ENCODE data around the gene OTOA. TPM values are rescaled to one million over a fixed set of nuclear protein-coding genes. Genes with fewer than 3 reads are reported as not detected.

OTOA gene
- total RNA-seq, 4 donors from 2014 or later, result 0.32 TPM; not detected in 3

DNA sequence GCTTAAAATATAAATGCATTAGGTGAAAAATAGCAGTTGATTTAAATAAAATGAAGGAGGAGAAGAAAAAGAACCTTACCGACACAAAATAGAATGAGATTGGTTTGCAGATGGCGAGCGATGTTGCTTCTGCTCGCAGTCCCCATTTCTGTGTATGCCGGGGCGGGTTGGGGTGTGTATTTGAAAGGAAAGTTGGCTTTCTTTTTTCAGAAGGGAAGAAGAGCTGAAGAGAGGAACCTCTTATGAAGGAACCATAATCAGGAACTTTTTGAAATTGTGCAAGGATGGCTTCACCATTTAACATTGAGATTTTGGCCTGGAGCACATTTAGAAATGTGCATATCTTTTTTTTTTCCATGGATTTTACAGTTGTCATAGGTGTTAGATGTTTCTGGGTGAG lies 11.3 kb upstream of the OTOA start, which contains the start of gene IGSF6:
TSS of gene IGSF6 (minus strand) at position 156 of the 400 bp plus-strand sequence. CDS start at position 146, 10 bp downstream.
- no peak for DNase-seq
- Histone ChIP-seq H3K36me3 (peaks cover 0 to 5% (median 0%) of the 10 kb centered on the region in 4 donors), H3K27ac (peak within 1 kb of the TSS in 1 of 4 donors; percentile 24), H3K9me3 (no peaks in the 10 kb centered on the region), H3K27me3 (no peaks in the 10 kb centered on the region), H3K4me3 (peak within 1 kb of the TSS in 1 of 4 donors; percentile 5), H3K4me1 (peaks cover 0 to 7% (median 5%) of the 10 kb centered on the region in 4 donors)
- 92 to 96% methylated on average over 6 of the region's 6 CpGs for WGBS, 2 donors (ENCODE audit: low coverage in 1 of 2)
- TF ChIP-seq POLR2AphosphoS5 (IDR thresholded peaks at IDR 0.05), result peak in 1 of 3 donors; percentile 5
- TF ChIP-seq POLR2A (IDR thresholded peaks at IDR 0.05), result peak; percentile 34
- no peak for TF ChIP-seq EP300 (IDR thresholded peaks at IDR 0.05; ENCODE audit: low read depth)
- no peak for TF ChIP-seq CTCF (IDR thresholded peaks at IDR 0.05)
- in situ Hi-C loops (cut with MboI; ENCODE audit: low pct_ligation_motif_present in 1 of 4, low pct_unique_long_range_greater_than_20kb in 1 of 4, low sequenced_read_pairs in 3 of 4) (no loop called here), intact Hi-C loops (cut with DNase I; ENCODE audit: low total_unique reads) (no loop called here)

- no peak for DNase-seq
- Histone ChIP-seq H3K27ac (no peak overlapping the region), H3K36me3 (peaks cover 0 to 5% (median 0%) of the 10 kb centered on the region in 4 donors), H3K4me1 (peaks cover 0 to 9% (median 5%) of the 10 kb centered on the region in 4 donors), H3K27me3 (no peaks in the 10 kb centered on the region), H3K4me3 (no peak overlapping the region), H3K9me3 (no peaks in the 10 kb centered on the region)
- WGBS, 2 donors (ENCODE audit: low coverage in 1 of 2), result 91 to 100% methylated on average over 1 to 5 of the region's 5 CpGs
- TF ChIP-seq POLR2AphosphoS5 (IDR thresholded peaks at IDR 0.05) (no peak), POLR2A (IDR thresholded peaks at IDR 0.05) (no peak)
- intact Hi-C loops (cut with DNase I; ENCODE audit: low total_unique reads) (no loop called here), in situ Hi-C loops (cut with MboI; ENCODE audit: low pct_ligation_motif_present in 1 of 4, low pct_unique_long_range_greater_than_20kb in 1 of 4, low sequenced_read_pairs in 3 of 4) (no loop called here)
Measured at GRCh38 chr16:21653571-21653970, 10.2 kb upstream of the OTOA start.

GRCh38 chr16:21654466-21654865 lies 9.3 kb upstream of the OTOA start:
- H3K4me3 ChIP-seq, result no peak overlapping the region
- DNase-seq, result no peak

DNA sequence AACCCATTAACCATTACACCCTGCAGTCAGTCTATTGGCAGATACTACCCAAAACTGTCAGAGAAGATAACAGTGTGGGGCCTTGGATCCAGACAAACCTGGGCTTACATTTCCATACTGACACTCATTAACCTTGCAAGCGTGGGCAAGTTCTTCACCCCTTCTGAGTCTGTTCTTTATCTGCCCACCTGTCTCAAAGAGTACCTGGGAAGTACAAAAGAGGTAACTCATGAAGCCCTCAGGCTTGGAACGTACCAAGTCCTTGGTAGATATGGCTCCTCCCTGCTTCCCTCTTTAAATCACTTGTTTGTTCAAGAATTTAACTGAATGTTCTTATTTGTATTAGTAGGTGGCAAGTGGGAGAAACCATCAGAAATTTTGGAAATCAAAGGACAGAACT lies 8.9 kb upstream of the OTOA start:
- in situ Hi-C loops (cut with MboI; ENCODE audit: low pct_ligation_motif_present in 1 of 4, low pct_unique_long_range_greater_than_20kb in 1 of 4, low sequenced_read_pairs in 3 of 4), result loop anchor here in 1 of 4 donors (5.0 kb wide), 1 partner anchor 47 kb away; no protein-coding TSS in a partner anchor
- Histone ChIP-seq H3K4me3 (no peak overlapping the region), H3K4me1 (peaks cover 0 to 9% (median 4%) of the 10 kb centered on the region in 4 donors), H3K27ac (no peak overlapping the region), H3K27me3 (no peaks in the 10 kb centered on the region), H3K36me3 (peaks cover 0 to 5% (median 0%) of the 10 kb centered on the region in 4 donors), H3K9me3 (no peaks in the 10 kb centered on the region)
- TF ChIP-seq POLR2AphosphoS5 (IDR thresholded peaks at IDR 0.05) (no peak), CTCF (IDR thresholded peaks at IDR 0.05) (no peak), EP300 (IDR thresholded peaks at IDR 0.05; ENCODE audit: low read depth) (no peak), POLR2A (IDR thresholded peaks at IDR 0.05) (no peak)
- no peak for DNase-seq
- intact Hi-C loops (cut with DNase I; ENCODE audit: low total_unique reads), result no loop called here
- 95 to 100% methylated on average over 1 to 2 of the region's 2 CpGs for WGBS, 2 donors (ENCODE audit: low coverage in 1 of 2)

More at GRCh38 chr16:21654466-21654865, 9.3 kb upstream of the OTOA start:
- intact Hi-C loops (cut with DNase I; ENCODE audit: low total_unique reads) (no loop called here), in situ Hi-C loops (cut with MboI; ENCODE audit: low pct_ligation_motif_present in 1 of 4, low pct_unique_long_range_greater_than_20kb in 1 of 4, low sequenced_read_pairs in 3 of 4) (no loop called here)
- TF ChIP-seq CTCF (IDR thresholded peaks at IDR 0.05), result no peak
- no peak for TF ChIP-seq EP300 (IDR thresholded peaks at IDR 0.05; ENCODE audit: low read depth)
- no peak for TF ChIP-seq POLR2AphosphoS5 (IDR thresholded peaks at IDR 0.05)
- no peak for TF ChIP-seq POLR2A (IDR thresholded peaks at IDR 0.05)
- 84% methylated on average over 1 of the region's 1 CpG; no CpG with 5 or more reads in 1 of the 2 donors for WGBS, 2 donors (ENCODE audit: low coverage in 1 of 2)
- Histone ChIP-seq H3K36me3 (peaks cover 0 to 5% (median 0%) of the 10 kb centered on the region in 4 donors), H3K9me3 (no peaks in the 10 kb centered on the region), H3K27me3 (no peaks in the 10 kb centered on the region), H3K27ac (no peak overlapping the region), H3K4me1 (peaks cover 0 to 9% (median 4%) of the 10 kb centered on the region in 4 donors)

All from transverse colon (tissue), 4 donors.